ENCODE data around the gene MSANTD7. TPM values are rescaled to one million over a fixed set of nuclear protein-coding genes. Genes with fewer than 3 reads are reported as not detected.

MSANTD7 gene
- total and polyA plus RNA-seq, 2 of the 13 experiments (the other 11 are each of a cell fraction or from before 2014, with no cell fraction given): 3.7 to 16.7 TPM

- TF ChIP-seq HNRNPH1 (optimal IDR thresholded peaks at IDR 0.05; ENCODE audit: low read depth, low read length) (no peak), HNF1B (CRISPR knock-in tag; IDR thresholded peaks at IDR 0.05) (no peak), REPIN1 (CRISPR knock-in tag; IDR thresholded peaks at IDR 0.05; ENCODE audit: borderline replicate concordance, low read depth) (peak; percentile 69; the same call in 1 of the 2 replicates), SIX4 (CRISPR knock-in tag; IDR thresholded peaks at IDR 0.05) (no peak), ZNF776 (CRISPR knock-in tag; IDR thresholded peaks at IDR 0.05) (peak; percentile 89), HNRNPL (IDR thresholded peaks at IDR 0.05; ENCODE audit: low read depth, low read length) (no peak), CSRNP1 (CRISPR knock-in tag; IDR thresholded peaks at IDR 0.05) (0 out of 2 replicates have a peak, but pooled peaks have one; percentile 68), GMEB2 (CRISPR knock-in tag; IDR thresholded peaks at IDR 0.05; ENCODE audit: low read depth) (peak; percentile 56), AKNA (CRISPR knock-in tag; IDR thresholded peaks at IDR 0.05; ENCODE audit: borderline replicate concordance) (0 out of 2 replicates have a peak, but pooled peaks have one; percentile 77), TBX2 (CRISPR knock-in tag; IDR thresholded peaks at IDR 0.05; ENCODE audit: borderline replicate concordance) (no peak; the same call in 1 of the 2 replicates), IRF9 (CRISPR knock-in tag; IDR thresholded peaks at IDR 0.05; ENCODE audit: borderline replicate concordance) (no peak), HMG20B (CRISPR knock-in tag; conservative IDR thresholded peaks at IDR 0.05) (no peak), ZXDC (CRISPR knock-in tag; IDR thresholded peaks at IDR 0.05) (peak; percentile 75; the same call in 1 of the 2 replicates)
These were observed 40.4 kb downstream of the MSANTD7 start, which contains the start of gene SUV39H2 (continued) for GRCh38 chr10:14878266-14879123.
